Neural cell (in vitro differentiated cells): ENCODE measurements around the gene DOCK9. TPM values are rescaled to one million over a fixed set of nuclear protein-coding genes. Genes with fewer than 3 reads are reported as not detected.

Experiments
- H2AFZ ChIP-seq: fragments of 200-600, 300-800 bp; sonication (generic), shearing (Covaris generic); 2 replicates; pipeline ENCODE4 v1.6.0; 2014; ENCODE audit warnings: low read depth, mild to moderate bottlenecking, antibody characterized with exemption, low read length, moderate library complexity
- H3F3A ChIP-seq: fragments of 200-600 bp; shearing (Covaris generic); 2 replicates; pipeline ENCODE4 v1.6.1; 2016; ENCODE audit warnings: mild to moderate bottlenecking, moderate library complexity, mixed read lengths, antibody characterized with exemption, low read length; ENCODE audit not compliant: insufficient read depth, poor library complexity, severe bottlenecking
- H3K27ac ChIP-seq: fragments of 200-600, 300-800 bp; sonication (generic), shearing (Covaris generic); 2 replicates; pipeline ENCODE4 v1.5.1; 2014; ENCODE audit warnings: mild to moderate bottlenecking, low read length, moderate library complexity
- H3K27me3 ChIP-seq: fragments of 300-800, 200-600 bp; sonication (generic), shearing (Covaris generic); 2 replicates; pipeline ENCODE4 v1.6.0; 2014; ENCODE audit warnings: mild to moderate bottlenecking, low read depth, low read length, moderate library complexity; ENCODE audit not compliant: insufficient read depth
- H3K36me3 ChIP-seq: fragments of 300-800, 200-600 bp; sonication (generic), shearing (Covaris generic); 2 replicates; pipeline ENCODE4 v1.5.1; 2014; ENCODE audit warnings: mild to moderate bottlenecking, antibody characterized with exemption, low read length, moderate library complexity; ENCODE audit not compliant: insufficient read depth
- H3K4me2 ChIP-seq: fragments of 300-800, 200-600 bp; sonication (generic), shearing (Covaris generic); 2 replicates; pipeline ENCODE4 v1.6.0; 2014; ENCODE audit warnings: mild to moderate bottlenecking, low read length
- H3K4me3 ChIP-seq: fragments of 300-800, 200-600 bp; sonication (generic), shearing (Covaris generic); 2 replicates; pipeline ENCODE4 v1.5.1; 2014; ENCODE audit warnings: mild to moderate bottlenecking, low read length, moderate library complexity
- H3K79me2 ChIP-seq: fragments of 200-600 bp; shearing (Covaris generic); replicated peaks from 2 replicates; pipeline ENCODE4 v1.6.0; 2014; ENCODE audit warnings: mild to moderate bottlenecking, low read length, moderate library complexity; ENCODE audit not compliant: insufficient read depth
- H3K9ac ChIP-seq: fragments of 300-800, 200-600 bp; sonication (generic), shearing (Covaris generic); 2 replicates; pipeline ENCODE4 v1.6.1; 2016; ENCODE audit warnings: mild to moderate bottlenecking, low read length, mixed read lengths
- H3K9me2 ChIP-seq: fragments of 200-600 bp; shearing (Covaris generic); 2 replicates; pipeline ENCODE4 v1.6.1; 2016; ENCODE audit warnings: mild to moderate bottlenecking, low read length, mixed read lengths; ENCODE audit not compliant: insufficient read depth
- H3K9me3 ChIP-seq: fragments of 200-600, 300-800 bp; sonication (generic), shearing (Covaris generic); 2 replicates; pipeline ENCODE4 v1.6.1; 2016; ENCODE audit warnings: mild to moderate bottlenecking, mixed run types, low read length, moderate library complexity, mixed read lengths
- H4K20me1 ChIP-seq: fragments of 200-600 bp; shearing (Covaris generic); 2 replicates; pipeline ENCODE4 v1.6.1; 2016; ENCODE audit warnings: mild to moderate bottlenecking, mixed run types; ENCODE audit not compliant: insufficient read depth
- EP300 ChIP-seq: fragments of 450-650 bp; conservative IDR thresholded peaks from 2 replicates; pipeline ENCODE4 v1.6.1; 2014; ENCODE audit warnings: antibody characterized with exemption, mild to moderate bottlenecking, moderate library complexity; ENCODE audit not compliant: poor library complexity, severe bottlenecking
- EZH2 ChIP-seq: fragments of 200-600, 300-800 bp; shearing (Covaris generic), sonication (generic); IDR thresholded peaks from 2 replicates; pipeline ENCODE4 v1.6.1; 2014; ENCODE audit warnings: antibody characterized with exemption, low read length, borderline replicate concordance, mild to moderate bottlenecking; ENCODE audit not compliant: insufficient read depth, poor library complexity, severe bottlenecking
- MXI1 ChIP-seq: fragments of 450-650 bp; conservative IDR thresholded peaks from 2 replicates; pipeline ENCODE4 v1.6.1; 2014; ENCODE audit warnings: antibody characterized with exemption, mild to moderate bottlenecking; ENCODE audit not compliant: poor library complexity, severe bottlenecking
- POLR2AphosphoS5 ChIP-seq: IDR thresholded peaks from 2 replicates; pipeline ENCODE4 v1.6.1; 2012
- RAD21 ChIP-seq: fragments of 450-650 bp; conservative IDR thresholded peaks from 2 replicates; pipeline ENCODE4 v1.6.1; 2014; ENCODE audit warnings: antibody characterized with exemption, mild to moderate bottlenecking, moderate library complexity
- REST ChIP-seq: IDR thresholded peaks from 2 replicates; pipeline ENCODE4 v1.6.1; 2012; ENCODE audit warnings: borderline replicate concordance
- SMC3 ChIP-seq: fragments of 450-650 bp; conservative IDR thresholded peaks from 2 replicates; pipeline ENCODE4 v1.6.1; 2014; ENCODE audit warnings: antibody characterized with exemption, mild to moderate bottlenecking, moderate library complexity; ENCODE audit not compliant: poor library complexity
- TAF1 ChIP-seq: IDR thresholded peaks from 2 replicates; pipeline ENCODE4 v1.6.1; 2012; ENCODE audit warnings: low read depth
- polyA plus RNA-seq: library from polyadenylated mRNA; depleted of rRNA; stranded (reverse); fragments of >200 nt; gene quantifications from 2 replicates; pipeline ENCODE4 v1.2.3, GENCODE V29; 2014
- TF ChIP-seq, protein P1 (sequence below): fragments of 450-650 bp; IDR thresholded peaks from 2 replicates; pipeline ENCODE4 v1.5.1; 2014; ENCODE audit warnings: antibody characterized with exemption, mild to moderate bottlenecking, moderate library complexity; ENCODE audit not compliant: poor library complexity, severe bottlenecking

DOCK9 gene
- polyA plus RNA-seq, 1 donor from 2014 or later: 11.4 TPM

DNA sequence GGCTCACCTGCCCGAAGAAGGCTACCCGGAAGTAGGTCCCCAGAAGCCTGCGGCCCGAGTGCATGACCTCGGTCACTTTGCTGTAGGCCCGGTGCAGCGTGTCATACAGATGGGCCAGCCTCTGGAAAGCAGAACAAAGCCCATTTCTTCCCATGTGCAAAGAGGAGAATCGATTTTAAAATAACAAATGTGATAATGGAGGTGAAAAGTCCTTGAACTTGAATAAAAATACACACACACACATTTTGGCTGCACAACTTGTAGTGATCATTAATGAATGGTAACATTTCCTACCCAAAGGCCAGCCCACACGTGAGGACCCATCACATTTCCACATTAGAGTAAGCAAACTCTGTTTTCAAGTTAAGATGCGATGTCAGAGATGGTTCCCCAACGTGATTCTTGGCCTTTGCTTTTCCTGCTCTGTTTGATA, 168.5 kb downstream of the DOCK9 start:
- H3K36me3 ChIP-seq: no peaks in the 10 kb centered on the region
- no peaks in the 10 kb centered on the region for H3K9me2 ChIP-seq
- no peak for TF ChIP-seq EZH2
- no peak for TF ChIP-seq RAD21
- TF ChIP-seq POLR2AphosphoS5: no peak
- TF ChIP-seq SMC3: no peak
- TF ChIP-seq REST: no peak
- TF ChIP-seq MXI1: no peak
- TF ChIP-seq EP300: no peak
- TF ChIP-seq, protein P1, sequence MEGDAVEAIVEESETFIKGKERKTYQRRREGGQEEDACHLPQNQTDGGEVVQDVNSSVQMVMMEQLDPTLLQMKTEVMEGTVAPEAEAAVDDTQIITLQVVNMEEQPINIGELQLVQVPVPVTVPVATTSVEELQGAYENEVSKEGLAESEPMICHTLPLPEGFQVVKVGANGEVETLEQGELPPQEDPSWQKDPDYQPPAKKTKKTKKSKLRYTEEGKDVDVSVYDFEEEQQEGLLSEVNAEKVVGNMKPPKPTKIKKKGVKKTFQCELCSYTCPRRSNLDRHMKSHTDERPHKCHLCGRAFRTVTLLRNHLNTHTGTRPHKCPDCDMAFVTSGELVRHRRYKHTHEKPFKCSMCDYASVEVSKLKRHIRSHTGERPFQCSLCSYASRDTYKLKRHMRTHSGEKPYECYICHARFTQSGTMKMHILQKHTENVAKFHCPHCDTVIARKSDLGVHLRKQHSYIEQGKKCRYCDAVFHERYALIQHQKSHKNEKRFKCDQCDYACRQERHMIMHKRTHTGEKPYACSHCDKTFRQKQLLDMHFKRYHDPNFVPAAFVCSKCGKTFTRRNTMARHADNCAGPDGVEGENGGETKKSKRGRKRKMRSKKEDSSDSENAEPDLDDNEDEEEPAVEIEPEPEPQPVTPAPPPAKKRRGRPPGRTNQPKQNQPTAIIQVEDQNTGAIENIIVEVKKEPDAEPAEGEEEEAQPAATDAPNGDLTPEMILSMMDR: no peak
- TF ChIP-seq TAF1: no peak
- H3F3A ChIP-seq: no peaks in the 10 kb centered on the region
- no peak overlapping the region for H2AFZ ChIP-seq
- H4K20me1 ChIP-seq: no peaks in the 10 kb centered on the region
- H3K4me2 ChIP-seq: no peak overlapping the region
- H3K27me3 ChIP-seq: no peaks in the 10 kb centered on the region
- no peaks in the 10 kb centered on the region for H3K79me2 ChIP-seq
- H3K9me3 ChIP-seq: no peaks in the 10 kb centered on the region
- no peak overlapping the region for H3K4me3 ChIP-seq
- H3K27ac ChIP-seq: no peak overlapping the region
- H3K9ac ChIP-seq: no peak overlapping the region

- H3K4me3 ChIP-seq: no peak overlapping the region
- no peak overlapping the region for H3K4me2 ChIP-seq
- H3K9ac ChIP-seq: no peak overlapping the region
- H3K27ac ChIP-seq: no peak overlapping the region
- no peaks in the 10 kb centered on the region for H3K9me3 ChIP-seq
- H3K36me3 ChIP-seq: no peaks in the 10 kb centered on the region
- no peak for TF ChIP-seq MXI1
- TF ChIP-seq, protein P1: no peak
- TF ChIP-seq TAF1: no peak
- TF ChIP-seq SMC3: no peak
- TF ChIP-seq REST: no peak
- TF ChIP-seq RAD21: no peak
- no peak for TF ChIP-seq POLR2AphosphoS5
- TF ChIP-seq EP300: no peak
- no peak for TF ChIP-seq EZH2
- no peak overlapping the region for H2AFZ ChIP-seq
- no peaks in the 10 kb centered on the region for H3K27me3 ChIP-seq
- no peaks in the 10 kb centered on the region for H4K20me1 ChIP-seq
- H3K9me2 ChIP-seq: no peaks in the 10 kb centered on the region
- no peaks in the 10 kb centered on the region for H3F3A ChIP-seq
- H3K79me2 ChIP-seq: no peaks in the 10 kb centered on the region
Measured at GRCh38 chr13:98807774-98808173, 170.1 kb downstream of the DOCK9 start.
